Measurements from ENCODE around the gene MYO7A.

MYO7A gene

DNA sequence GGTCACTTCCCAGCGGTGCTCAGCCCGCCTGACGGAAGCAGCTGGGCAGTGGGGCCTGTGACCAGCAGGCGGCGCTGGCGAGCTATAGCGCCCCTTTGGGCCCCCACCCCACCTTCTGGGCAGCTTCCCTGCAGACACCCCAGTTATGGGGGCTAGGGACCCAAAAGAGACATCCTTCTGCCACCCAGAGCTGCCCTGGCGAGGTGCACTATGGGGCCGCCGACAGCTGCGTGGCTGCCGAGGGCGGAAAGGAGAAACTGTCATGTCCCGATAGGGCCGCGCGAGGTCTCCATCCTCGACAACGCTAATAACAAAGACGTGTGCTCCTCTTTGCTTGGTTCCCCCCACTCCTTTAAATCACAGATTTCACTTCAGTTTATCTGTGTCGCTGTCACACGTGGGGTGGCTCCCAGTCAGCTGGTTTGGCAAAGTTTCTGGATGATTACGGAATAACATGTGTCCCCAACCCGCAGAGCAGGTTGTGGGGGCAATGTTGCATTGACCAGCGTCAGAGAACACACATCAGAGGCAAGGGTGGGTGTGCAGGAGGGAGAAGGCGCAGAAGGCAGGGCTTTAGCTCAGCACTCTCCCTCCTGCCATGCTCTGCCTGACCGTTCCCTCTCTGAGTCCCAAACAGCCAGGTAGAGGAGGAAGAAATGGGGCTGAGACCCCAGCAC, 673 bp upstream of the MYO7A start:
- peak; percentile 17 to 57 (median 47) for DNase-seq (ENCODE audit: low read depth in 2 of 3, low spot score in 1 of 3)

DNA sequence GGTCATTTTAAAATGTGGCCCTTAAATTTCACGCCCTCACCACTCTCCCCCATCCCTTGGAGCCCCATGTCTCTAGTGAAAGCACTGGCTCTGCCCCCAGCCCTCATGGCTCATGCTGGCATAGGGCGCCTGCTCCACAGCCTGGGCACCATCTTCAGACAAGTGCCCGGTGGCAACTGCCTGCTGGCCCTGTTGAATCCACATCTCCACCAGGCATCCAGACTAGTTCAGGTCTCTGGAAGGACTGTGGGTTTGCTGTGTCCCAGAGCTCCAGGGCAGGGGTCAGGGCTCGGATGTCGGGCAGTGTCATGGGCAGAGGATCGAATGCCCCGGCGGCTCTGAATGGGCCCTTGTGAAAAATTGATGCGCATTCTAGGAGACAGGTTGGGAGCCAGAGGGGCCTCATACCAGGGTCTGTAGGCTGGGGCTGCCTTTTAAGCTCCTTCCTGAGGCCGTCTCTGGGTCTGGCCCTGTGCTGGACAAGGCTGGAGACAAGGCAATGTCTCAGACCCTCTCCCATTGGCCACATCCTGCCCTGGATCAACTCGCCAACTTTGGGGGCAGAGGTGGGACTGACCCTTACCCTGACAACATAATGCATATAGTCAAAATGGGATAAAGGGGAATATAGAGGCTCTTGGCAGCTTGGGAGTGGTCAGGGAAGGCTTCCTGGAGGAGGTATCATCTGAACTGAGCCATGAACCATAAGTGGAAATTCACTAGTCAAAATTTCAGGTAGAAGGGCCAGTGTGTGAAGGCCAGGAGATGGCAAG, 1.2 kb downstream of the MYO7A start:
- DNase-seq (ENCODE audit: low read depth in 2 of 3, low spot score in 1 of 3), result no peak

DNA sequence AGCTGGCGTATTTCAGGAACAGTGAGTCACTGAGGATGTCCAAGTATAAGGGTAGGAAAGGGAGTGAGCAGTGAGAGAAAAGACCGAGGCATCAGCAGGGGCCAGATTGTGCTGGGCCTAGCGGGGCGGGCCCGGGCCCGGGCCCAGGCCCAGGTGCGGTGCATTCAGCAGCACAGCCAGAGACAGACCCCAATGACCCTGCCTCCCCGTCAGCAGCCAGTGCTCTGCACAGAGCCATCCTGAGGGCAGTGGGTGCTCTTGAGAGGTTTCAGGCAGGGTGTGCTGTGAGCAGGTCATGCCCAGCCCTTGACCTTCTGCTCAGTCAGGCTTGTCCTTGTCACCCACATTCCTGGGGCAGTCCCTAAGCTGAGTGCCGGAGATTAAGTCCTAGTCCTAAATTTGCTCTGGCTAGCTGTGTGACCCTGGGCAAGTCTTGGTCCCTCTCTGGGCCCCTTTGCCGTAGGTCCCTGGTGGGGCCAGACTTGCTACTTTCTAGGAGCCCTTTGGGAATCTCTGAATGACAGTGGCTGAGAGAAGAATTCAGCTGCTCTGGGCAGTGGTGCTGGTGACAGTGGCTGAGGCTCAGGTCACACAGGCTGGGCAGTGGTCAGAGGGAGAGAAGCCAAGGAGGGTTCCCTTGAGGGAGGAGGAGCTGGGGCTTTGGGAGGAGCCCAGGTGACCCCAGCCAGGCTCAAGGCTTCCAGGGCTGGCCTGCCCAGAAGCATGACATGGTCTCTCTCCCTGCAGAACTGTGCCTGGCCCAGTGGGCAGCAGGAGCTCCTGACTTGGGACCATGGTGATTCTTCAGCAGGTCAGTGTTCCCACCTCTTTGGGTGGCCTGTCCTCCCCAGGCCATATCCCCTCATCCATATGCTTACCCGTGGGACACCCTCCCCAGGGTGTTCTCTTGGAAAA, 2.1 kb downstream of the MYO7A start:
- DNase-seq (ENCODE audit: low read depth in 2 of 3, low spot score in 1 of 3), result no peak

DNA sequence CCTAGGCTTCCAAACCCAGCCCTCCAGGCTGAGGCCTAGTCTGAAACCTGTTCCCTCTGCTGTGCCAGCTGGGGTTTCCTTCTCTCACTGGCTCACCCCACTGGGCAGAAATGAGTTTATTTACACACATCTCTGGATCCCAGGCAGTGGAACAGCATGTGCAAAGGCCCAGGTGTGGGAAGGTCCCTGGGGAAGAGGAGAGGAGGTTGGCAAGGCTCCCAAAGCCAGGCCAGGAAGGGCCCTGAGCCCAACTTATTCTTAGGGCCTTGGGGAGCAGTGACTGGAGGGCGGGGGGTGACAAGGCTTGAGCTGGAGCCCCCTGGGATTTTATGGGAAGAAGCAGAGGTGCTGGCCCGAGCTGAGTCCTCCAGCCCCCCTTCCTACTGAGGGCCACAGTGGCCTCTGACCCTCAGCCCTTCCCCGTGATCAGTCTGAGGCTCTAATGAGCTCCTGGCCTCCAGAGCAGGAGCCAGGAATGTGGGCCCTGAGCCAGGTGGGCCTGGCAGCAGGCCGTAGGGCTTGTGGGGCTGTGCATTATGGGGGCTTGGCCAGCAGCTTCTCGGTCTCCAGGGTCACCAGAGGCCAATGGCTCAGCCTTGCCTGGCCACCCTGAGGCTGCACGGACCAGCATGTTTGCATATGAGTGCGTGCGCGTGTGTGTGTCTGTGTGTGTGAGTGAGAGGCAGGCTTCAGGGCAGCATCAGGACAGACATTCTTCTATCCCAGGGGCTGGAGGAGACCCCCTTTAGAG, 2.9 kb downstream of the MYO7A start:
- no peak for DNase-seq (ENCODE audit: low read depth in 2 of 3, low spot score in 1 of 3)

DNA sequence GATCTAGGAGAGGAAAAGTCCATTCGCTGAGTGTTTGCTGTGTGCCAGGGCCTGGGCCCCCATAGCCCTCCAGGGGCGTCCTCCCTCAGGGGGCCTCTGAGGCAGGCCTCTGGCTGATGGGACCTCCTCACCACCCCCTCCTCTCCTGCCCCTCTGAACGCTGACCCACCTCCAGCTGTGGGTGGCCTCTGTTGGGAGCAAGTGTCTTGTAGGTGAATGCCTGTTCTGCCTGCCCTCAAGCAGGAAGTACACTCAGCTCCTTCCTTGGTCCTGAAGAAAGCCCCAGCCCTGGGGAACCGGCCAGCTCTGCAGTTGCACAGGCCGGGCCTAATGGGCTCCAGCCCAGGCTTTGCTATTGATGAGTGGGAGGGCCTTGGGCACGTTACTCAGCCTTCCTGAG, 3.5 kb downstream of the MYO7A start:
- no peak for DNase-seq (ENCODE audit: low read depth in 2 of 3, low spot score in 1 of 3)

DNA sequence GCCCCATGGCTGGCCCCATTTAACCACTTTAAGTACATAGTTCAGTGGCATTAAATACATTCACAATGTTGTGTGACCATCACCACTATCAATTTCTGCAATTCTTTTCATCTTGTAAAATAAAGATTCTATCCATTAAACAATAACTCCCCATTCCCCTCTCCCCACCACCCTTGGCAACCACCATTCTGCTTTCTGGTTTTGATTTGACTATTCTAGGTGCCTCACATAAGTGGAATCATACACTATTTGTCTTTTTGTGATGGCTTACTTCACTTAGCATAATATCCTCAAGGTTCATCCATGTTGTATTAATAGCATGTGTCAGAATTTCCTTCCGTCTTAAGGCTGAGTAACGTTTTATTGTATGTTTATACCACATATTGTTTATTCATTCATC, 7.0 kb downstream of the MYO7A start:
- DNase-seq (ENCODE audit: low read depth in 2 of 3, low spot score in 1 of 3), result no peak

DNA sequence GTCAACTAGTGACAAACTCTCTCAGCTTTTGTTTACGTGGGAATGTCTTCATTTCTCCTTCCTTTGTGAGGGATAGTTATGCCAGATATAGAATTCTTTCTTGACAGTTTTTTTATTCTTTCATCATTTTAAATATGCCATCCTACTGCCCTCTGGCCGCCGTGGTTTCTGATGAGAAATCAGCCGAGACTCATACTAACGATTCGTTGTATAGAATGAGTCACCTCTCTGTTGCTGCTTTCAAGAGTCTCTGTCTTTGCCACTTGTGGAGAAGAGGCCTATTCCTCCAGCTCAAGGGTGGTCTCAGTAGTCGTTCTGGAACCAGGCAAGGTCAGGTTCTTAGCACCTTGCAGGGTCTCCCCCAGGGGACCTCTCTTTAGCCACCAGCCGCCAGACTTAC, 8.0 kb downstream of the MYO7A start:
- DNase-seq (ENCODE audit: low read depth in 2 of 3, low spot score in 1 of 3), result no peak

DNA sequence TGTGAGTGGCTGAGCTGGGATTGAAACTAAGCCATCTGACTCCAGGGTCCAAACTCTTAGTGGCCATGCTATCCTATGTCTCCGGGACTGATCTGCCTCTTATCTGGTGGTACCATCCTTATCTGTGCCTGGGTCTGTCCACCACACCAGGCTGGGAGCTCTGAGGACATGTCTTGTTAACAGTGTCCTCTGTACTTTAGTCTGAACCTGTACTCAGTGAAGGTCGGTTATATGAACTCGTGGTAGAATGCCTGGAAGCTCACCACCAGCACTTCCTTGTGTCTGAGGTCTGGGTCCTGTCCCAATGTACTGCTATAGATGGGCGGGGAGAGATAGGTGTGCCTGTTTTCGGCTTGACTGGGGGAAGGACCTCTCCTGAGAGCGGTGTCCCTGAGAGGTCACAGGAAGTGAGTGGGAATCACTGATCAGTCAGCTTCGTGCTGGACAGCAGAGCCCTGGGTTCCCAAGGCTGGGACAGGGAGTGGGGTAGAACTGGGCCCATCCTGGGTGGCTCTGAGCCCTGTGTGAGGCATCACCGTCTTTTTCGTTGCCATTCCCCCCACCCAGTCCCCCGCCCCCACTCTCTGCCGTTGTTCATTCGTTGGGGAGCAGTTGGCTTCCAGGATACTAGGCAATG, 8.9 kb downstream of the MYO7A start:
- no peak for DNase-seq (ENCODE audit: low read depth in 2 of 3, low spot score in 1 of 3)

DNA sequence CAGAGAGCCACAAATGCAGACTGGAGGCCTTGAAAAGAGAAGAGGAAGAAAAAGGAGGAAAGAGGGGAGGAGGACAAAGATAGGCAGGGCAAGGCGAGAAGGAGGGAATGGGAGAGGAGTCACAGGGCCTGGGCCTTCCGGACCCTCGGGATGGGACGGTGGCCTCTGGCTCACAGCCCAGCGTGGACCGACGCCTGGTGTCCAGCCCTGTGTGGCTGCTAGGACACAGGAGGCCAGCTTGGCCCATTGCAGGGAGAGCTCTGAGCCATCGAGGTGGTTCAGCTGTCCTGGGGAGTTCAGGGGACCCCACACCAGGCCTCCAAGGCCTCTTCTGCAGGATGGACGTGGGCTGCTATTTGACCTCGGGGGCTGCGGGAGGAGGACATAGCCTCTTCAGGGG, 9.4 kb downstream of the MYO7A start:
- no peak for DNase-seq (ENCODE audit: low read depth in 2 of 3, low spot score in 1 of 3)

DNA sequence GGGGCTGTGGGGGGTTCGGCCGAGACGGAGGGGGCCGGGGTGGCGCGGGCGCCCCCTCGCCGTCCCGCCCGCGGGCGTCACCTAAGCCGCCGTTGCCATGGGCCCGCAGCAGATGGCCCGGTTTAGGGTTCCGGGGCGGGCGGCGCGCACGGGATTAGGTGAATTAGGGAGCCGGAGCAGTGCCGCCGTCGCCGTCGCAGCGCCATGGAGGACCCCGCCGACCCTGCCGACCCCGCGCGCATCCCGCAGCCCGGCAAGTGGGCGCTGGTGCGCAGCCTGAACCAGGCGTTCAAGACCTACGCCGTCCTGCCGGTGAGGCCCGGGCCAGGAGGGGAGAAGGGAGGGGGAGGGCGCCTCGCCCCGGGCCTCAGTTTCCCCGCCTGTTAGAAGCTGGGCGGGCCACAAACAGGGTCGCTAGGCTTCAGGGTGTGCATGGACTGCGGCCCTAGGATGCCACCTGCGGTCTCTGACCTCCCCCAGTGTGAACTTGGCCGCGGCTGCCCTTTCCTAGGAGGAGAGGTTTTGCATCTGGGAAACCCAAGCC, 10.1 kb downstream of the MYO7A start:
- no peak for DNase-seq (ENCODE audit: low read depth in 2 of 3, low spot score in 1 of 3)

DNA sequence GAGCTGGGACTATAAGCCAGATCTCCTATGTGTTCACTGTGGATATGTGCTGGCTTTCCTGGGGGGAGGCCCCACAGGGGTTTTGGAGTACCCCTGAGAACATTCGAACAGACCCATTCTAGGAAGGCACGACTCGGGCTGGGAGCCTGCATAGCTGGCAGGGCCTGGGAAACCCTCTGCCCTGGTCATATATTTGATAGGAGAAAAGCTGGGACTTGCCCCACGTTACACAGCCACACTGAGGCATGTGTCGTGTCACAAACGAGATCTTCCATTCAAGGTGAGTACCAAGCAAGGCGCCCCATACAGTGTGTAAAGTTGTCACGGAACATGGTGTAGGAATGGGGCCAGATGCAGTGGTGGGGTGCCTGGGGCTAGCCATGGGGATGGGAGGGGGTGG, 11.2 kb downstream of the MYO7A start:
- DNase-seq (ENCODE audit: low read depth in 2 of 3, low spot score in 1 of 3), result no peak

DNA sequence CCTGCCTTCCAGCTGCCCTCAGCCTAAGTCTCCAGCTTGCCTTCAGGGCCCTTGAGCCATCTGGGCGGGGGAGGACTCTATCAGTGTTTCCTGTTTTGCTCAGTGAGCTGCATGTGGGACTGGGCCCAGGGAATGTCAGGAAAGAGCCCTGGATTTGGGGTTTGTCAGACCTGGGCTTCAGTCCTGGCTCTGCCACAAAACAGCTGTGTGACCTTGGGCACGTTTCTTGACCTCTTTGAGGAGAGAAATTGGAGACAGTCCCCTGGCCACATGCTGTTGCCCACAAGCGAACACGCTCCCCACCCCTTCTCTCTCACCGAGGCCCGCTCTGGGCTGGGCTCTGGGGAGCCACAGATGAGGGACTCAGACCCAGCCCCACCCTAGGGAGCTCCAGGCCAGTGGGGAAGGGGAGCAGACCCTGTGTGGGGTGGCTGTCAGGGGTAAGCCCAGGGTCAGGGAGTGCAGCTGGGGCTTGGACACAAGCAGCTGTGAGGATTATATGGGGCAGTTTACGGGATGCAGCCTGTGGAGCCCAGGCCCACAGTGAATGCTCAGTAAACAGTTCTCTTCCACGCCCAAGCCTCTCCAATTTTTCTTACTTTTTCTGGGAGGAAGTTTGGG, 12.3 kb downstream of the MYO7A start:
- no peak for DNase-seq (ENCODE audit: low read depth in 2 of 3, low spot score in 1 of 3)

DNA sequence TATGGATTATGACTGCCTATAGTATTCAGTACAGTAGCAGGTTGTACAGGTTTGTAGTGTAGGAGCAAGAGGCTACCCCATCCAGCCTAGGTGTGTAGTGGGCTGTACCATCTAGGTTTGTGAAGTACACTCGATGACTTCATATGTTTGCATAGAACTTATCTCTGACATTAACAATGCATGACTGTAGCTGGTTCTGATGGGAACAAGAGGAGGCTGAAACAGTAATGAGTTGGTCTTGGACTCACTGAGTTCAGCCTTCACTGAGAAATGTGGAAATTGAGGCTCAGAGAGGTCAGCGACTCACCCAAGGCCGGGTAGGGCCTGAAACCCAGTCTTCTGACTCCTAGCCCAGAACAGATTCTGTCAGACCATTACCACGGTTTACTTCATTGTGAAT, 13.0 kb downstream of the MYO7A start:
- no peak for DNase-seq (ENCODE audit: low read depth in 2 of 3, low spot score in 1 of 3)

DNA sequence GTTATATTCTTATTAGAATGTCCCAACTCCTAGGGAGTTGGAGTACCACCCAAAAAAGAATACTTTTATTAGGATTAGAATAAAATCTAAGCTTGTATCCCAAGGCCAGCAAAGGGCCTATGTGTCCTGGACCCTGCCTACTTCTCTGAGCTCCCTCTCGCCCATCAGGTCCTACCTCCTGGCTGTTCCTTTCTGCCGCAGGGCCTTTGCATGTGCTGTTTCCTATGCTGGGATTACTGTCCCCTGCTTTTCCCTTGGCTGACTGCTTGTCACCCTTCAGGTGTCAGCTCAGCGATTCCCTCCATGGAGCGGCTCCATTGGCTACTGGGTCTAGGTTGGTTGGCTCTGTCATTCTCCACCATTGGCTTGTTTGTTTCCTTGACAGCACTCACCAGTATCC, 13.4 kb downstream of the MYO7A start:
- no peak for DNase-seq (ENCODE audit: low read depth in 2 of 3, low spot score in 1 of 3)

DNA sequence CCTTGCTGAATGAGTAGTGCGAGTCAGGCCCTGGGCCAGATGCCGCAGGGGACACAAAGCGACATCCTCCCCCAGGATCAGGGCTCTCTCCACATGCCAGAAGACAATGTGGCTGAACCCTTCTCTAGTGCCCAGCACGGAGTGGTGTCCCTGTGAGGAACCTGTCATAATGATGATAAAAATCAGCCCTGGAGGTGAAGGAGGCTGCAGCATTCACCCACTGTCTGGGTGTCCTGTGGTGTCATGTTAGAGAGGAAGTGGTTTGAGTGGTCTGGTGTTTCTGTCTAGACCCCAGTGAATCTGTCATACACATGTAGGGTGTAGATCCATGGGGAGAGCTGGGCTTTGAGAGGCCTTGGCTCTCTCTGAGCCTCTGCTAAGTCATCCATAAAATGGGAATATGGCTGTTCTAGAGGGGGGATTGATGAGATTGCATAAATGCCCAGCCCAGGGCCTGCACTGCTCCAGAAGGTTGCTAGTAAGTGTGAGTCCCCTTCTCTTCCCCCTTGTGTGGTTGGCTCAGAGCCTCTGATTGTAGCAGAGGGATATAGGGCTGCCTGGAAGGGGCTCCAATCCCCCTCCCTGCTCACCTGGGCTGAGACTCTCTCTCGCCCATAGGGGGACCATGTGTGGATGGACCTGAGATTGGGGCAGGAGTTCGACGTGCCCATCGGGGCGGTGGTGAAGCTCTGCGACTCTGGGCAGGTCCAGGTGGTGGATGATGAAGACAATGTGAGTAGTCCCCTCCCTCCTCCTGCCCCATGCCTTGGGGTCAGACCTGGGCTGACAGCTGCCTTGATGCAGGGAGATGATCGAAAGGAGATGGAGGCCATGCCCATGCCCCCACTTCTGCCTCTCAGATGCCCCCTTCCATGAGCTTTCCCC, 14.3 kb downstream of the MYO7A start:
- DNase-seq (ENCODE audit: low read depth in 2 of 3, low spot score in 1 of 3), result no peak

DNA sequence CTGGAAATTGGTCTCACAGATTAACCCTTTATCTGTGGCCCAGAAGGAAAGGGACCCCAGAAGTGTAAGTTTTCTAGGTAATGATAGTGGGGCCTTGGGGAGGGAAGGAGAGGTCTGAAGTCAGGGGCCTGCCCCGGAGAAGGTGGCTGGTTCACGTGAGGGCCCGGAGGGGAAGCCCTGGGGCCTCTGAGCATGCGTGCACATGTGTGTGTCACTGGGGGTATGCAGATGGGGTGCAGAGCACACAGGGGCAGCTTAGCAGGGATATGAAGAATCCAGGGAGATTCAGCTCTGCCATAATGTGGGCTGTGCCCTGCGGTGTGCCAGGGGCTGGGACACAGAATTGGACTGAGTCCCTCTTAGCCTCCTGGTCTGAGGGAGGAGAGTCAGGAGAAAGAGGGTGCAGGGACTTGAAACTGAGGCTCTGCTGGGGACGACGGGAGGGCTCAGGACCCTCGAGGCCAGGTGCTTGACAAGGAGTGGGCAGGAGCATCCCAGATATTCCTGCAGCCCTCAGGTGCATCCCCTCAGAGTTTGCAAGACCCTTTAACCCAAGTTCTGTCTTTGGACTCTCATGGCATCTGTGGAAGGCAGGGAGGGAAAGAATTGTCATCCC, 15.5 kb downstream of the MYO7A start:
- no peak for DNase-seq (ENCODE audit: low read depth in 2 of 3, low spot score in 1 of 3)

DNA sequence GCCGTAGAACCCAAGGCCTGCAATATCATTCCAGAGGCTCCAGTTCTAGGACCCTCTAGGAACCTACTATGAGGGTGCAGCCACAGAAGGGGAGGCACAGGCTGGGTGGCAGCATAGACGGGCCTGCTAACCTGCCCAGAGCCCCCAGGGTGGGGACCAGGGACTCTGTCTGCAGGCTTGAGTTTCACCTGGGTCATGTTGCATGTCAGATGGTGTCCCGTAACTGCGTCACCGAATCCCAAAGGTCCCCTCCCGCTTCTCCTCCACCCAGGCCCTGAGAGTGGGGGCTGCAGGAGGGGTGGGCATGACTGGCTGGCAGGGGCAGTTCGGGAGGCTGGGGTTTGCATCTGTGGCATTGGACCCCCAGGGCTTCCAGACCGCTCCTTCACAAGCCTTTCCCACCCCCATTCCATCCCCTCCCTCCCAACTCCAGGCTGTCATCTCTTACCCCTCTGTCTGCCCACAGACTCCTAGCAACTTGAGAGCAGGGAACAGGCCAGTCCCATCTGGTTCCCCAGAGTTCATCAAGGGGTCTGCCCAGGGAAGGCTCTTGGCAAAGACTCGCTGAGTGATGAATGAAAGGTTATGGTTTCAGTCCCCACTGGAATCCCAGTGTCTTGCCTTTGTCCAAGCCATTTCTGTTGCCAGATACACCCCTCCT, 16.3 kb downstream of the MYO7A start:
- no peak for DNase-seq (ENCODE audit: low read depth in 2 of 3, low spot score in 1 of 3)

DNA sequence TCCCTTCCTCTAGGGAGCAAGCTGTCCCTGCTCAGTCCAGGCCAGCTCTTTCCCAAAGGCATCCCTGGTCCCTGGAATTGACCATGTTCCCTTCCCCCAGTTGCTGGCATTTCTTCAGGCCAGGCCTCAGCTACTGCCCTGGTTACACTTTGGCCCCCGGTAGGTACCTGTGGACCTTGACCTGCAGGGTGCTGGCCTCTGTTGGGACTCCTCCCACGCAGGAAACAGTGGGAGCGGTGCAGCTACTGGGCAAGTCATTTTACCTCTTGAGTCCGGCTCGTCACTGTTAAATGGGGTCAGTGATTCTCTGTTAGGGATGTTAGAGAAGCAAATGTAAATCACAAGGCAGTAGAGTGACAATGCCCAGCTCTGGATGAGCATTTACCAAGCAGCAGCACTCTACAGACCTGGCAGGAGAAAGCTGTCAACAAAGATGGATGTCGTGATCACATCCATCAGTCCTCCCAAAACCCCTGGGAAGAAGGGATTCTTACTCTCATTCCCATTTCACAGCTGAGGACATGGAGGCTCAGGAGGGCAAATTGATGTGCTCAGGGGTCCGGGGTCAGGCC, 16.9 kb downstream of the MYO7A start:
- DNase-seq (ENCODE audit: low read depth in 2 of 3, low spot score in 1 of 3), result no peak

All from stimulated activated CD4-positive, alpha-beta T cell treated with anti-CD3 and anti-CD28 coated beads, Interleukin-12 subunit alpha, Interleukin-12 subunit beta, amount 100 ng/mL, for 48 hours (primary cell).